Psoas muscle (tissue), 8 donors: ENCODE data around the gene GYS2. TPM values are rescaled to one million over a fixed set of nuclear protein-coding genes. Genes with fewer than 3 reads are reported as not detected.
A peak's percentile ranks its signal among the peaks of the same experiment; 100 is the strongest.

Experiments
- ATAC-seq, 4 donors: fragments of 200-7000 bp; cut with Tn5 transposase; one replicate each; pipeline ENCODE4 v1.9.1; 2020; ENCODE audit warnings: moderate library complexity in 3 of 4, mild to moderate bottlenecking in 2 of 4
- DNase-seq, 2 donors: peaks; one replicate each; pipeline ENCODE4 v3.0.0-alpha.2; 2020
- H3K27ac ChIP-seq: fragments of 200-600 bp; one replicate; pipeline ENCODE4 v1.8.0; 2022
- H3K27me3 ChIP-seq, 3 donors: fragments of 200-600 bp in 1 of 3; one replicate each; pipeline versions ENCODE4 v1.6.1 to v1.8.0; 2013 to 2022; ENCODE audit warnings: low read length in 2 of 3, mild to moderate bottlenecking in 2 of 3, moderate library complexity in 1 of 3; ENCODE audit not compliant: insufficient read depth in 3 of 3
- H3K36me3 ChIP-seq, 2 donors: fragments of 200-600 bp in 1 of 2; one replicate each; pipeline versions ENCODE4 v1.6.1 to v1.8.0; 2013 to 2022; ENCODE audit warnings: low read depth in 1 of 2, mild to moderate bottlenecking in 1 of 2, moderate library complexity in 1 of 2; ENCODE audit not compliant: insufficient read depth in 1 of 2
- H3K4me1 ChIP-seq: fragments of 200-600 bp; one replicate; pipeline ENCODE4 v1.8.0; 2022
- H3K4me3 ChIP-seq: fragments of 200-600 bp; one replicate; pipeline ENCODE4 v1.8.0; 2022; ENCODE audit warnings: mild to moderate bottlenecking
- H3K9me3 ChIP-seq: fragments of 200-600 bp; one replicate; pipeline ENCODE4 v1.8.0; 2022
- CTCF ChIP-seq: fragments of 200-600 bp; IDR thresholded peaks from one replicate; pipeline ENCODE4 v1.8.0; 2022; ENCODE audit warnings: antibody characterized with exemption
- WGBS, 3 donors: extraction: QIAGEN DNeasy Blood & Tissue Kit; methylation state at CpG; one replicate each; pipeline versions ENCODE4 v1.1.6 to v1.1.7; 2013; 5-methylcytosine and 5-hydroxymethylcytosine counted together
- intact Hi-C, 2 donors: fragments of 100-400 bp; cut with DNase I; formaldehyde crosslinking; loops; one replicate each; pipeline versions ENCODE4 v1.11.0 to v1.14.2; 2022
- polyA plus RNA-seq, 3 donors: library from polyadenylated mRNA; stranded (reverse); fragments of 200-250 nt; gene quantifications; one replicate each; pipeline ENCODE4 v1.2.3, GENCODE V29; 2013
- total RNA-seq, 4 donors: library from RNA; stranded (reverse); fragmentation: NEBNext Ultra II Directional in 2 of 4; extraction: Animal tissue kit (Norgen Biotek cat#: 25700) in 2 of 4; gene quantifications; one replicate each; pipeline versions ENCODE4 v1.2.1 to v1.2.4, GENCODE V29; 2021 to 2023
- donor health status: healthy with polysubstance abuse.
- donor health status: DM: no; HTN: no; CAD: no; lungs with moderate emphysema.
- donor health status: Bipolar disorder and iron deficiency.
- donor health status: healthy.
- donor health status: DM: yes; HTN: yes; CAD: no.
- donor health status: DM: no; HTN: no; CAD: no.
- donor health status: DM: no; HTN: no; CAD: no.
- donor health status: DM: yes; HTN: yes; CAD: no.

Gene GYS2
- total and polyA plus RNA-seq, 7 donors = 0.03 to 0.09 TPM; not detected in 5

- peak overlapping the region; percentile 78 for H3K27ac ChIP-seq
Observed at GRCh38 chr12:21527451-21528180, 77.0 kb downstream of the GYS2 start.

DNA sequence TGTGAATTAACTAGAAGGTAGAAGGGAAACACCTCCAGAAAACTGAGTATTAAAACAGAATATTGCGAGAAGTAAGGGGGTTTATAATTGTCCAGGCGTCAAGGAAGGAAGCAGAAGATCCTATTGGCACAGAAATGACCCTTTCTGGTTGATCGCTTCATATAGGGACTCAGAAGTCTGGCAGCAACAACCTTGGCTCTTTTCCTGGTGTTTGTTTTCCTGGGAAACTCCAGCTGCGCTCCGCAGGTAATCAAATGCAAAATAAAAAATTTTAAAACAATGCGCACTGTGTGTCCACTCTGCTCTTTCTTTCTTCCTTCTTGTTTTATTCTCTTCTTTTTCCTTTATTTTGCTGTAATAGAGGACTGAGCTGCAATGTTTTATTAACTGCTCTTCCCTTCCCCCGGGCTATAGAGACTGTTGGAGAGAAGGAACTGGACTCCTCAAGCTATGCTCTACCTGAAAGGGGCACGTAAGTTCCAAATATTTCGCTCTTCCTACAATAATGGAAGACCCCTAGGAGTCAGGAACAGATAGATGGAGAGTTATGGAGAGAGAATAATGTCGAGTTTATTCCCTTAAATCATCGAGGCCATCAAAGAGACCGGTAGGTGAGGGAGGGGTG is 77.8 kb downstream of the GYS2 start:
- WGBS, 3 donors = 40 to 45% (median 43%) methylated on average over 12 of the region's 12 CpGs
- Histone ChIP-seq H3K36me3 (no peaks in the 10 kb centered on the region), H3K4me1 (peaks cover 20% of the 10 kb centered on the region), H3K27me3 (no peaks in the 10 kb centered on the region), H3K9me3 (peaks cover 7% of the 10 kb centered on the region), H3K4me3 (peak overlapping the region; percentile 87), H3K27ac (peak overlapping the region; percentile 78)
- TF ChIP-seq CTCF = no peak
- no peak for ATAC-seq
- intact Hi-C loops = loop anchor here in 1 of 2 donors (5.0 kb wide), 1 partner anchor 155 kb away; no protein-coding TSS in a partner anchor
- DNase-seq = no peak

More at GRCh38 chr12:21527451-21528180, 77.0 kb downstream of the GYS2 start:
- intact Hi-C loops = loop anchor here in 1 of 2 donors (5.0 kb wide), 1 partner anchor 155 kb away; no protein-coding TSS in a partner anchor
- DNase-seq = peak; percentile 53 to 83
- no peaks in the 10 kb centered on the region for H3K36me3 ChIP-seq
- H3K4me1 ChIP-seq = peaks cover 20% of the 10 kb centered on the region
- WGBS, 3 donors = 0 to 1% (median 0%) methylated on average over 54 to 57 of the region's 57 CpGs
- no peak for TF ChIP-seq CTCF
- ATAC-seq = peak; percentile 92 to 98 (median 96)
- H3K9me3 ChIP-seq = peaks cover 7% of the 10 kb centered on the region
- H3K4me3 ChIP-seq = peak overlapping the region; percentile 87
- no peaks in the 10 kb centered on the region for H3K27me3 ChIP-seq

DNA sequence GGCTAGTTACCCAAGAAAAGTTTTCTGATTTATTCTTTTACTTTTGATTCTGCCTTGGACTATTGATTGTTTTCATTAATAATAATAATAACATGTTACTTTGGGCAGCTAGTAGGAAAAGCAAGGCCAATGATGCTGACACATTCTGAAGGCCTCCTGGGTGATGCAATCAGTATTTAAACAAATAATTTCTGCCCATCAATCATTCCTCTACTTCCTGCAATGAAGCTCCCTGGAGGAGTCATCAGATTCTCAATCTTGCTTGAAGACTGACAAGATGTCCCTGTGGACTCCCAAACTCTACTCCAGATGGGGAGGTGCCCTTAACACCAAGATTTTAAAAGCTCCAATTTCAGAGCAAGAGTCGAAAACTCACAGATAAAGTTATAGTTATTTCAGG is 78.6 kb downstream of the GYS2 start, which contains the start of gene SPX:
SPX (plus strand) TSS at position 244 of the 400 bp plus-strand sequence. CDS start 177 bp downstream, outside the sequence.
- Histone ChIP-seq H3K27me3 (no peaks in the 10 kb centered on the region), H3K4me3 (peak within 1 kb of the TSS; percentile 87), H3K36me3 (no peaks in the 10 kb centered on the region), H3K4me1 (peaks cover 20% of the 10 kb centered on the region), H3K9me3 (peaks cover 7% of the 10 kb centered on the region), H3K27ac (peak within 1 kb of the TSS; percentile 78)
- WGBS, 3 donors = 93 to 97% (median 97%) methylated on average over 1 of the region's 1 CpG
- DNase-seq (no peak), ATAC-seq (no peak)
- intact Hi-C loops = loop anchor here in 1 of 2 donors (5.0 kb wide), 1 partner anchor 156 kb away; no protein-coding TSS in a partner anchor
- no peak for TF ChIP-seq CTCF

DNA sequence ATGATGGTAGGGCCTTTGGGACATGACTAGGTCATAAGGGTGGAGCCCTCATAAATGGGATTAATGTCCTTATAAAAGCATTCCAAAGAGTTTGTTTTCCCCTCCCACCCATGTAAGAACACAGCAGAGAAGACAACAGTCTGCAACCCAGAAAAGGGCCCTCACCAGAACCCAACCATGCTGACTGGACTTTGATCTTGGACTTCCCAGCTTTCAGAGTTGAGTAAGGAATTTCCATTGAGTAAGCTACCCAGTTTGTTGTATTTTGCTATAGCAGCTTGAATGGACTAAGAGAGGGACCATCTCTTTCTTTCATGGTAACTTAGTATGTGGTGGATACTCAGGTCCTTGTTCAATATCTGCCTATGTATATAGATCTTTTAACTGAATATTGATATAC is 81.5 kb downstream of the GYS2 start:
- Histone ChIP-seq H3K27ac (no peak overlapping the region), H3K27me3 (no peaks in the 10 kb centered on the region), H3K4me3 (no peak overlapping the region), H3K9me3 (peaks cover 7% of the 10 kb centered on the region), H3K36me3 (peaks cover 0 to 3% of the 10 kb centered on the region in 2 donors), H3K4me1 (peaks cover under 1% of the 10 kb centered on the region)
- DNase-seq (no peak), ATAC-seq (no peak)
- no peak for TF ChIP-seq CTCF
- intact Hi-C loops = no loop called here
